ENCODE results near the gene SAP30BP. TPM values are rescaled to one million over a fixed set of nuclear protein-coding genes. Genes with fewer than 3 reads are reported as not detected.
A peak's percentile ranks its signal among the peaks of the same experiment; 100 is the strongest.

SAP30BP gene
- total and polyA plus RNA-seq, 4 donors = 20.9 to 33.4 (median 30.2) TPM

DNA sequence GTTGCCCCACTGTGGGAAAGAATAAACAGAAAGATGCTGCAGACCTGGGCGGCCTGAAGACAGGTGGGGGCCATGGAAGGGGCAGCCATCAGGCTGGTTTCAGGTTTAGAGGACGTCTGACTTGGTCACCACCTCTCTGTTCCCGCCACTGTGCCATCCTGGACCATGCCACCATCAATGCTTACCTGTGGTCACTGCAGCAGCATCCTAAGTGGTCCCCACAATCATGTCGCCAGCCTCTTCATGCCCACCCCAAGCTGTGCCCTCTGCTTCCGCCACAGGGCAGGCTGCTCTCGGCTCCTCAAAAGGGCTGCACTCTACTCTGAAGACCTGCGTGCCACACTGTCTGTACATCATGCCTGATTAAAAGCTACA is 23.5 kb upstream of the SAP30BP start:
- H3K9ac ChIP-seq (ENCODE audit: low read depth in 1 of 2, low read length in 2 of 2) = no peak overlapping the region
- no peaks in the 10 kb centered on the region for H3K27me3 ChIP-seq (ENCODE audit: control insufficient read depth in 4 of 4, insufficient read depth in 4 of 4, low read length in 3 of 4)
- no peak overlapping the region for H3K27ac ChIP-seq (ENCODE audit: low read depth in 1 of 2, low read length in 2 of 2)
- 95% methylated on average over 7 of the region's 7 CpGs for WGBS
- H3K9me3 ChIP-seq (ENCODE audit: control insufficient read depth in 4 of 4, low read length in 3 of 4) = no peaks in the 10 kb centered on the region
- TF ChIP-seq RAD21 (IDR thresholded peaks at IDR 0.05) (no peak), NR2F2 (IDR thresholded peaks at IDR 0.05) (no peak), YY1 (IDR thresholded peaks at IDR 0.05) (no peak)
- TF ChIP-seq, protein P1, sequence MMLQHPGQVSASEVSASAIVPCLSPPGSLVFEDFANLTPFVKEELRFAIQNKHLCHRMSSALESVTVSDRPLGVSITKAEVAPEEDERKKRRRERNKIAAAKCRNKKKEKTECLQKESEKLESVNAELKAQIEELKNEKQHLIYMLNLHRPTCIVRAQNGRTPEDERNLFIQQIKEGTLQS (IDR thresholded peaks at IDR 0.05) = no peak
- TF ChIP-seq, protein P2, sequence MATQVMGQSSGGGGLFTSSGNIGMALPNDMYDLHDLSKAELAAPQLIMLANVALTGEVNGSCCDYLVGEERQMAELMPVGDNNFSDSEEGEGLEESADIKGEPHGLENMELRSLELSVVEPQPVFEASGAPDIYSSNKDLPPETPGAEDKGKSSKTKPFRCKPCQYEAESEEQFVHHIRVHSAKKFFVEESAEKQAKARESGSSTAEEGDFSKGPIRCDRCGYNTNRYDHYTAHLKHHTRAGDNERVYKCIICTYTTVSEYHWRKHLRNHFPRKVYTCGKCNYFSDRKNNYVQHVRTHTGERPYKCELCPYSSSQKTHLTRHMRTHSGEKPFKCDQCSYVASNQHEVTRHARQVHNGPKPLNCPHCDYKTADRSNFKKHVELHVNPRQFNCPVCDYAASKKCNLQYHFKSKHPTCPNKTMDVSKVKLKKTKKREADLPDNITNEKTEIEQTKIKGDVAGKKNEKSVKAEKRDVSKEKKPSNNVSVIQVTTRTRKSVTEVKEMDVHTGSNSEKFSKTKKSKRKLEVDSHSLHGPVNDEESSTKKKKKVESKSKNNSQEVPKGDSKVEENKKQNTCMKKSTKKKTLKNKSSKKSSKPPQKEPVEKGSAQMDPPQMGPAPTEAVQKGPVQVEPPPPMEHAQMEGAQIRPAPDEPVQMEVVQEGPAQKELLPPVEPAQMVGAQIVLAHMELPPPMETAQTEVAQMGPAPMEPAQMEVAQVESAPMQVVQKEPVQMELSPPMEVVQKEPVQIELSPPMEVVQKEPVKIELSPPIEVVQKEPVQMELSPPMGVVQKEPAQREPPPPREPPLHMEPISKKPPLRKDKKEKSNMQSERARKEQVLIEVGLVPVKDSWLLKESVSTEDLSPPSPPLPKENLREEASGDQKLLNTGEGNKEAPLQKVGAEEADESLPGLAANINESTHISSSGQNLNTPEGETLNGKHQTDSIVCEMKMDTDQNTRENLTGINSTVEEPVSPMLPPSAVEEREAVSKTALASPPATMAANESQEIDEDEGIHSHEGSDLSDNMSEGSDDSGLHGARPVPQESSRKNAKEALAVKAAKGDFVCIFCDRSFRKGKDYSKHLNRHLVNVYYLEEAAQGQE (IDR thresholded peaks at IDR 0.05) = no peak
- TF ChIP-seq, protein P3, sequence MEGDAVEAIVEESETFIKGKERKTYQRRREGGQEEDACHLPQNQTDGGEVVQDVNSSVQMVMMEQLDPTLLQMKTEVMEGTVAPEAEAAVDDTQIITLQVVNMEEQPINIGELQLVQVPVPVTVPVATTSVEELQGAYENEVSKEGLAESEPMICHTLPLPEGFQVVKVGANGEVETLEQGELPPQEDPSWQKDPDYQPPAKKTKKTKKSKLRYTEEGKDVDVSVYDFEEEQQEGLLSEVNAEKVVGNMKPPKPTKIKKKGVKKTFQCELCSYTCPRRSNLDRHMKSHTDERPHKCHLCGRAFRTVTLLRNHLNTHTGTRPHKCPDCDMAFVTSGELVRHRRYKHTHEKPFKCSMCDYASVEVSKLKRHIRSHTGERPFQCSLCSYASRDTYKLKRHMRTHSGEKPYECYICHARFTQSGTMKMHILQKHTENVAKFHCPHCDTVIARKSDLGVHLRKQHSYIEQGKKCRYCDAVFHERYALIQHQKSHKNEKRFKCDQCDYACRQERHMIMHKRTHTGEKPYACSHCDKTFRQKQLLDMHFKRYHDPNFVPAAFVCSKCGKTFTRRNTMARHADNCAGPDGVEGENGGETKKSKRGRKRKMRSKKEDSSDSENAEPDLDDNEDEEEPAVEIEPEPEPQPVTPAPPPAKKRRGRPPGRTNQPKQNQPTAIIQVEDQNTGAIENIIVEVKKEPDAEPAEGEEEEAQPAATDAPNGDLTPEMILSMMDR (IDR thresholded peaks at IDR 0.05; ENCODE audit: low read depth, low read length, missing input control) = no peak
- TF ChIP-seq, protein P4, sequence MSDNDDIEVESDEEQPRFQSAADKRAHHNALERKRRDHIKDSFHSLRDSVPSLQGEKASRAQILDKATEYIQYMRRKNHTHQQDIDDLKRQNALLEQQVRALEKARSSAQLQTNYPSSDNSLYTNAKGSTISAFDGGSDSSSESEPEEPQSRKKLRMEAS (IDR thresholded peaks at IDR 0.05) = no peak
- DNase-seq (ENCODE audit: low spot score) = no peak
- H3K4me3 ChIP-seq (ENCODE audit: low read depth in 1 of 3, low read length in 3 of 3) = no peak overlapping the region
- peaks cover 0 to 8% (median 2%) of the 10 kb centered on the region in 4 donors for H3K36me3 ChIP-seq (ENCODE audit: control insufficient read depth in 4 of 4, insufficient read depth in 3 of 4, low read depth in 1 of 4, low read length in 3 of 4)
- peaks cover 6 to 17% (median 11%) of the 10 kb centered on the region in 4 donors for H3K4me1 ChIP-seq (ENCODE audit: control insufficient read depth in 4 of 4, insufficient read depth in 4 of 4, low read length in 3 of 4)

- Histone ChIP-seq H3K9ac (ENCODE audit: low read depth in 1 of 2, low read length in 2 of 2) (no peak overlapping the region), H3K4me3 (ENCODE audit: low read depth in 1 of 3, low read length in 3 of 3) (no peak overlapping the region), H3K27me3 (ENCODE audit: control insufficient read depth in 4 of 4, insufficient read depth in 4 of 4, low read length in 3 of 4) (no peaks in the 10 kb centered on the region), H3K27ac (ENCODE audit: low read depth in 1 of 2, low read length in 2 of 2) (peak overlapping the region; percentile 81 to 90), H3K4me1 (ENCODE audit: control insufficient read depth in 4 of 4, insufficient read depth in 4 of 4, low read length in 3 of 4) (peaks cover 6 to 17% (median 11%) of the 10 kb centered on the region in 4 donors), H3K9me3 (ENCODE audit: control insufficient read depth in 4 of 4, low read length in 3 of 4) (no peaks in the 10 kb centered on the region), H3K36me3 (ENCODE audit: control insufficient read depth in 4 of 4, insufficient read depth in 3 of 4, low read depth in 1 of 4, low read length in 3 of 4) (peaks cover 4 to 20% (median 10%) of the 10 kb centered on the region in 4 donors)
- TF ChIP-seq ZBTB33 (IDR thresholded peaks at IDR 0.05) (no peak), NR2F2 (IDR thresholded peaks at IDR 0.05) (no peak), EGR1 (IDR thresholded peaks at IDR 0.05; ENCODE audit: low read depth in 2 of 2) (no peak), YY1 (IDR thresholded peaks at IDR 0.05) (no peak), HNF4A (conservative IDR thresholded peaks at IDR 0.05) (no peak)
- no peak for DNase-seq (ENCODE audit: low spot score)
- 82% methylated on average over 7 of the region's 7 CpGs for WGBS
Measured at GRCh38 chr17:75645501-75645888, 21.6 kb upstream of the SAP30BP start.
